ENCODE data around the gene TRIO.

DNA sequence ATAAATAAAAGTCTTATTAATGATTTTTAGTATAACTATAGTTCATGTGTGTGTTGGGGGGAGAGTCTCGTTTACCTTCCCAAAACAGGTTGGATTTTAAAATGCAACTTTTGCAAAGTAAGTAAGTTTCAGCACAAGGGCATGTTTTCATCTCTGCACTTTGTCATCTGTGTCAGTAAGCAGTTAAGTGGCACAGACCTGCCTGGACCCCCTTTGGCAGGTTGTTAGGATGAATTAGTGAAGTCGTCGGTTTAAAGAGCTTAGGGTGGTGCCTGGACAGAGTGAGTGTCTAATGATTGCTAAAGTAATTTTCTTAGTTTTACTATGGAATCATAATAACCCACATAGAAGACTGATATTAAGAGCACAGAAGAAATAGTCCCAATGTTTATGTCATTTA lies 74.9 kb downstream of the TRIO start:
- TF ChIP-seq, protein P1, sequence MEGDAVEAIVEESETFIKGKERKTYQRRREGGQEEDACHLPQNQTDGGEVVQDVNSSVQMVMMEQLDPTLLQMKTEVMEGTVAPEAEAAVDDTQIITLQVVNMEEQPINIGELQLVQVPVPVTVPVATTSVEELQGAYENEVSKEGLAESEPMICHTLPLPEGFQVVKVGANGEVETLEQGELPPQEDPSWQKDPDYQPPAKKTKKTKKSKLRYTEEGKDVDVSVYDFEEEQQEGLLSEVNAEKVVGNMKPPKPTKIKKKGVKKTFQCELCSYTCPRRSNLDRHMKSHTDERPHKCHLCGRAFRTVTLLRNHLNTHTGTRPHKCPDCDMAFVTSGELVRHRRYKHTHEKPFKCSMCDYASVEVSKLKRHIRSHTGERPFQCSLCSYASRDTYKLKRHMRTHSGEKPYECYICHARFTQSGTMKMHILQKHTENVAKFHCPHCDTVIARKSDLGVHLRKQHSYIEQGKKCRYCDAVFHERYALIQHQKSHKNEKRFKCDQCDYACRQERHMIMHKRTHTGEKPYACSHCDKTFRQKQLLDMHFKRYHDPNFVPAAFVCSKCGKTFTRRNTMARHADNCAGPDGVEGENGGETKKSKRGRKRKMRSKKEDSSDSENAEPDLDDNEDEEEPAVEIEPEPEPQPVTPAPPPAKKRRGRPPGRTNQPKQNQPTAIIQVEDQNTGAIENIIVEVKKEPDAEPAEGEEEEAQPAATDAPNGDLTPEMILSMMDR (optimal IDR thresholded peaks at IDR 0.05 in 1 of 3, IDR thresholded peaks at IDR 0.05 in 1 of 3, conservative IDR thresholded peaks at IDR 0.05 in 1 of 3; ENCODE audit: extremely low read depth in 1 of 3, insufficient read depth in 2 of 3, low read length in 3 of 3), result no peak
- TF ChIP-seq EZH2 (IDR thresholded peaks at IDR 0.05; ENCODE audit: low read length), result no peak

Data from keratinocyte (primary cell).